ENCODE data around the gene GAGE12E.
"Not testable (repeated sequence)": the region's sequence is repeated elsewhere in the genome, so short reads cannot be mapped to it uniquely, and the experiment has no call there.

GAGE12E gene

GRCh38 chrX:49550989-49551388 lies at the start of gene GAGE12E:
TSS of gene GAGE12E (plus strand) at chrX:49551289. CDS start at chrX:49552444, 1,155 bp downstream.
- DNase-seq (ENCODE audit: low read depth), result not testable (repeated sequence)

- not testable (repeated sequence) for DNase-seq (ENCODE audit: low read depth)
Observed at GRCh38 chrX:49531877-49532276, 19.2 kb upstream of the GAGE12E start, which contains the start of gene GAGE12C. TSS of gene GAGE12C (plus strand) at chrX:49532177. CDS start at chrX:49533332, 1,155 bp downstream.

- DNase-seq (ENCODE audit: low read depth), result not testable (repeated sequence)
Observed at GRCh38 chrX:49541433-49541832, 9.7 kb upstream of the GAGE12E start, which contains the start of gene GAGE12D. TSS of gene GAGE12D (plus strand) at chrX:49541733. CDS start at chrX:49542888, 1,155 bp downstream.

GRCh38 chrX:49560542-49560941 lies 9.5 kb downstream of the GAGE12E start, which contains the start of gene GAGE12F:
TSS of gene GAGE12F (plus strand) at chrX:49560842. CDS start at chrX:49561997, 1,155 bp downstream.
- DNase-seq (ENCODE audit: low read depth), result not testable (repeated sequence)

GRCh38 chrX:49568728-49569127 lies 17.6 kb downstream of the GAGE12E start:
- DNase-seq (ENCODE audit: low read depth), result not testable (repeated sequence)

GRCh38 chrX:49569152-49569551 lies 18.1 kb downstream of the GAGE12E start:
- DNase-seq (ENCODE audit: low read depth), result not testable (repeated sequence)

GRCh38 chrX:49570100-49570499 lies 19.0 kb downstream of the GAGE12E start, which contains the start of gene GAGE12G:
TSS of gene GAGE12G (plus strand) at chrX:49570400. CDS start at chrX:49571555, 1,155 bp downstream.
- not testable (repeated sequence) for DNase-seq (ENCODE audit: low read depth)

- not testable (repeated sequence) for DNase-seq (ENCODE audit: low read depth)
Observed at GRCh38 chrX:49579649-49580048, 28.6 kb downstream of the GAGE12E start, which contains the start of gene GAGE12H. TSS of gene GAGE12H (plus strand) at chrX:49579949. CDS start at chrX:49581104, 1,155 bp downstream.

- DNase-seq (ENCODE audit: low read depth), result not testable (repeated sequence)
Observed at GRCh38 chrX:49589196-49589595, 38.1 kb downstream of the GAGE12E start, which contains the start of gene GAGE2A. TSS of gene GAGE2A (plus strand) at chrX:49589496. CDS start at chrX:49590651, 1,155 bp downstream.

- DNase-seq (ENCODE audit: low read depth), result not testable (repeated sequence)
Observed at GRCh38 chrX:49589769-49590478, 38.8 kb downstream of the GAGE12E start.

- not testable (repeated sequence) for DNase-seq (ENCODE audit: low read depth)
Observed at GRCh38 chrX:49590488-49590887, 39.4 kb downstream of the GAGE12E start.

GRCh38 chrX:49598720-49599119 lies 47.6 kb downstream of the GAGE12E start, which contains the start of gene GAGE1:
TSS of gene GAGE1 (plus strand) at chrX:49599020. CDS start at chrX:49600175, 1,155 bp downstream.
- DNase-seq (ENCODE audit: low read depth), result not testable (repeated sequence)

All from HS-27A (cell line).